Activated T-helper 2 cell treated with anti-CD3 and anti-CD28 coated beads, Interferon-gamma antibody, Interleukin-2, Interleukin-4, amounts not matched to agents 10 μg/mL and 5 μg/mL and 100 μg/mL, durations not matched to agents 14 hours and 24 hours and 36 hours (primary cell): ENCODE data around the gene COX4I2. TPM values are rescaled to one million over a fixed set of nuclear protein-coding genes. Genes with fewer than 3 reads are reported as not detected.
"Not testable (repeated sequence)": the region's sequence is repeated elsewhere in the genome, so short reads cannot be mapped to it uniquely, and the experiment has no call there.

ENCODE experiments used
- DNase-seq: peaks from one replicate; pipeline ENCODE4 v3.0.0; 2021; ENCODE audit warnings: low spot score
- H3K27ac Mint-ChIP-seq: one replicate; pipeline ENCODE4 v1.8.0; 2021; ENCODE audit warnings: mixed read lengths
- H3K27me3 Mint-ChIP-seq: one replicate; pipeline ENCODE4 v1.8.0; 2021; ENCODE audit warnings: low read depth, mixed read lengths
- H3K36me3 Mint-ChIP-seq: one replicate; pipeline ENCODE4 v1.8.0; 2021; ENCODE audit warnings: low read depth, mixed read lengths
- H3K4me1 Mint-ChIP-seq: one replicate; pipeline ENCODE4 v1.8.0; 2021; ENCODE audit warnings: low read depth, mixed read lengths
- H3K4me3 Mint-ChIP-seq: one replicate; pipeline ENCODE4 v1.8.0; 2021; ENCODE audit warnings: low read depth, mild to moderate bottlenecking, moderate library complexity, mixed read lengths
- H3K9me3 Mint-ChIP-seq: one replicate; pipeline ENCODE4 v1.8.0; 2021; ENCODE audit warnings: mixed read lengths
- intact Hi-C: fragments of 100-400 bp; cut with micrococcal nuclease; formaldehyde crosslinking; loops from one replicate; pipeline ENCODE4 v1.15.1; 2023
- total RNA-seq: library from RNA; stranded (reverse); gene quantifications from 2 replicates; pipeline ENCODE4 v1.2.3, GENCODE V29; 2022

COX4I2 gene
- not detected in 2 replicates for total RNA-seq

DNA sequence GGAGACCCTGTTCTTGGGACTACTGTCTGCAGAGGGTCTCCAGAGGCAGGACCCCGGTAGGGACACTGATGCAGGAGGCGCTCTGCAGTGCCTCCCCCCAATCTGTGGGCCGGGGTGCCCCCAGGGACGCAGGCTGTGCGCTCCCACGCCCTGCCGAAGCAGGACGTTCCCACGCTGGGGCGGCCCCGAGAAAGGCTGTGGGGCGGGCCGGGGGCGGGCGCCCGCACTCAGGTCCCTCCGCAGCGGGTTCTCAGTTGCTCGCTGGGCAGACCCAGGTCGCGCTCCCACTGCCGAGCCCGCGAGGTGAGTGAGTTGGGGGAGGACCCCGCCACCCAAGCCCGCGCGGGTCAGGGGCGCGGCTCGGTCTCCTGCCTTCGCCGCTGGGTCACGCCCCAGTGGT is at the start of gene COX4I2:
COX4I2 (plus strand) TSS at position 253 of the 400 bp plus-strand sequence. CDS start 1,106 bp downstream, outside the sequence.
- Mint-ChIP-seq H3K9me3 (no peaks in the 10 kb centered on the region), H3K4me1 (peaks cover 3% of the 10 kb centered on the region), H3K27ac (no peak within 1 kb of the TSS), H3K36me3 (no peaks in the 10 kb centered on the region), H3K27me3 (peaks cover 10% of the 10 kb centered on the region), H3K4me3 (no peak within 1 kb of the TSS)
- intact Hi-C loops, result no loop called here
- no peak for DNase-seq

GRCh38 chr20:31590717-31591225 is 46.9 kb upstream of the COX4I2 start:
- Mint-ChIP-seq H3K27me3 (peaks cover 23% of the 10 kb centered on the region), H3K4me3 (no peak overlapping the region), H3K36me3 (peaks cover 4% of the 10 kb centered on the region), H3K4me1 (peaks cover 5% of the 10 kb centered on the region), H3K9me3 (no peaks in the 10 kb centered on the region), H3K27ac (no peak overlapping the region)
- intact Hi-C loops, result no loop called here
- no peak for DNase-seq

DNA sequence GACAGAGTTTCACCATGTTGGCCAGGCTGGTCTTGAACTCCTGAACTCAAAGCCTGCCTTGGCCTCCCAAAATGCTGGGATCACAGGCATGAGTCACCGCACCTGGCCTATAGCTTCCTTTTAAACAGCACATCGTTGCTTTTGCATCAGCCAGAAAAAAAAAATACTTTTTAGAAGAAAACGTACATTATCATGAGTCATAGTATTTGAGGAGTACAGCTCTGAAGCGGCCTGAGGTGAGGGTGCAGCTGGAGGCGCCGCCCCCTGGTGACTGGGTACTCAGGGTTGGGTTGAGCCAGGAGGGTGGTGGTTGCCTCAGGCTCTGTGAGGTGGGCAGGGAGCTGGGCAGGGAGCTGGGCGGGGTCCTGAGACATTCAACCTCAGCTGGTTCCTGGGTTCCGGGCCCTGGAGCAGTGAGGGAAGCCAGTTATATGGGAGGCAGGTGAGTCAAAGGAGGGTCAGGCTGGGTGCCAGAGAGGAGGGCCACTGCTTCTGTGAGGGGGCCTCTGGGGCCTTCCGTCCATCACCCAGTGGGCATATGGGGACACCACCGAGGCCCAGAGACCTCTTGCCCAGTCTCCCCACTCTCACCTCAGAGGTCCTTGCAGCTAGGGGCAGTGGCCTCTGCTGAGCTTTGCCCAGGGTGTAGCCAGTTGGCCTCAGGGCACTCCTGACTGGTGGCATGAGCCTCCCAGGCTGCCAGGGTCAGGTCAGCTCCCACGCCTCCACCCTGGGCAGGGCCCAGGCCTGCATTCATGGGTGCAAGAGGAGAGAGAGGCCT is 44.3 kb upstream of the COX4I2 start:
- peaks cover 11% of the 10 kb centered on the region for H3K27me3 Mint-ChIP-seq
- no peak for DNase-seq
- peaks cover under 1% of the 10 kb centered on the region for H3K36me3 Mint-ChIP-seq
- intact Hi-C loops, result no loop called here
- H3K4me3 Mint-ChIP-seq, result no peak overlapping the region
- peaks cover under 1% of the 10 kb centered on the region for H3K4me1 Mint-ChIP-seq
- H3K27ac Mint-ChIP-seq, result no peak overlapping the region
- no peaks in the 10 kb centered on the region for H3K9me3 Mint-ChIP-seq

DNA sequence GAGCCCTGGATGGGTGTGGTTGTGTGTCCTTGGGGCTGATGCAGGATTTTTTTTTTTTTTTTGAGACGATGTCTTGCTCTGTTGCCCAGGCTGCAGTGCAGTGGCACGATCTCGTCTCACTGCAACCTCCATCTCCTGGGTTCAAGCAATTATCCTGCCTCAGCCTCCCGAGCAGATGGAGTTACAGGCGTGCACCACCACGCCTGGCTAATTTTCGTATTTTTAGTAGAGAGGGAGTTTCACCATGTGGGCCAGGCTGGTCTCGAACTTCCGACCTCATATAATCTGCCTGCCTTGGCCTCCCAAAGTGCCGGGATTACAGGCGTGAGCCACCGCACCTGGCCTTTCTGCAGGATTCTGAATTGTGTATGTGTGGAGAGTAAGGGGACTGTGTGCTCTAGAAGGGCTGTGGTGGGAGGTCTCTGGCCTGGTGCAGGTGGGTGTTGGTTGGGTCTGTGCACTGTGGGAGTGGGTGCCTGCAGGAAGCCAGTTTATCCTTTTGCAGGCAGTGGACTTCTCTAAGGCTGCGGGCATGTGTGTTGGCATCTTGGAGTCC is 43.6 kb upstream of the COX4I2 start:
- no peak overlapping the region for H3K27ac Mint-ChIP-seq
- H3K4me1 Mint-ChIP-seq, result no peaks in the 10 kb centered on the region
- peaks cover 4% of the 10 kb centered on the region for H3K27me3 Mint-ChIP-seq
- H3K4me3 Mint-ChIP-seq, result no peak overlapping the region
- no peaks in the 10 kb centered on the region for H3K36me3 Mint-ChIP-seq
- no peak for DNase-seq
- no peaks in the 10 kb centered on the region for H3K9me3 Mint-ChIP-seq
- intact Hi-C loops, result no loop called here

DNA sequence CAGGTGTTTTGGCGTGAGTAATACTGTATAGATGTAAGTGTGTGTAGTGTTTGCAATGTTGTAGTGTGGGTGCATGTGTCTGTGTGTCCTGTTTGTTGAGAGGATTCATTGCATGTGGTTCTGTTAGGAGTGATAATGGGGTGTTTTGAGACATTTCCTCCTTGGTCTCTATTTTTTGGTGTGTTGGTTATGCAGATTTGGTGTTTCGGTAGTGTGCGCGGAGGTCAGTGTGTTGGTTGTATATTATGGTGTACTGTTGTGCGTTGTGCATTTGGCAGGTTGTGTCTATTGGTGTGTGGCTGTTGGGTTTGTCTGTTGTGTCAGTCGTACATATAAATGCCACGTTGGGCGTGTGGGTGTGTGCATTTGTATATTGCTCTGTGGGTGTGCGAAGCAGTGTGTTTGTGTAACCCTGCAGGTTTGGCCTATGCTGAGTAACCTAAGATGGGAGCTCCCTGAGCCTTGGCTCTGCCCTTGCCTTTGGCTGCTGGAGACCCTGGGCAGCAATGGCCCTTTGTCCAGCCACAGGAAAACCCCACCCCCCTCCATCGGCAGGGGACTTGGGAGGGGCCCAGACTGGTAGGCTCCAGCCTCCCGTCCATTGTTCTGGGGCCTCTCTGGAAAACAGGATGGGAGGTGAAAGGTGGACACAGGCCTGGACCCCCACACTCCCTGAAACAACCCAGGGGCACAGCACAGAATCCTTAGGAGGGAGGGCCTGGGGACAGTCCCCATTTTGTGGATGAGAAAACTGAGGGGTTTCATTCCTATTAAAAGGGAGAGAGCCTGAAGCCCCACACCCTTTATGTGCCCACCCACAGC is 42.9 kb upstream of the COX4I2 start:
- Mint-ChIP-seq H3K36me3 (no peaks in the 10 kb centered on the region), H3K4me1 (no peaks in the 10 kb centered on the region), H3K27ac (no peak overlapping the region), H3K4me3 (no peak overlapping the region), H3K27me3 (no peaks in the 10 kb centered on the region), H3K9me3 (no peaks in the 10 kb centered on the region)
- DNase-seq, result no peak
- intact Hi-C loops, result no loop called here

DNA sequence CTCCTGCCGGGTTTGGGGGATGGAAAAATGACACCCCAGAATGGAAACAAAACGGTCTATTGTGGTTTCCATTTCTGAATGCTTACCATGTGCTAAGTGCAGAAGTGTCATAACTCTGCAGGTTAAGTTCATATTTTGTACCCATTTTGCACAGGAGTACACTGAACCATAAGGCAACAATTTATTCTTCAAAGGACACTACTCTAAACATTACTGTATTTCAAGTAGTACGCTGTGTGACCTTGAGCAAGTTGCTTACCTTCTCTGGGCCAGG is 42.4 kb upstream of the COX4I2 start:
- no peak for DNase-seq
- Mint-ChIP-seq H3K27ac (no peak overlapping the region), H3K4me1 (no peaks in the 10 kb centered on the region), H3K36me3 (no peaks in the 10 kb centered on the region), H3K4me3 (no peak overlapping the region), H3K27me3 (no peaks in the 10 kb centered on the region), H3K9me3 (no peaks in the 10 kb centered on the region)
- intact Hi-C loops, result no loop called here

GRCh38 chr20:31595654-31596411 is 41.9 kb upstream of the COX4I2 start:
- H3K27ac Mint-ChIP-seq, result no peak overlapping the region
- intact Hi-C loops, result no loop called here
- no peaks in the 10 kb centered on the region for H3K9me3 Mint-ChIP-seq
- no peak overlapping the region for H3K4me3 Mint-ChIP-seq
- H3K36me3 Mint-ChIP-seq, result no peaks in the 10 kb centered on the region
- peaks cover 1% of the 10 kb centered on the region for H3K27me3 Mint-ChIP-seq
- H3K4me1 Mint-ChIP-seq, result no peaks in the 10 kb centered on the region
- DNase-seq, result no peak

DNA sequence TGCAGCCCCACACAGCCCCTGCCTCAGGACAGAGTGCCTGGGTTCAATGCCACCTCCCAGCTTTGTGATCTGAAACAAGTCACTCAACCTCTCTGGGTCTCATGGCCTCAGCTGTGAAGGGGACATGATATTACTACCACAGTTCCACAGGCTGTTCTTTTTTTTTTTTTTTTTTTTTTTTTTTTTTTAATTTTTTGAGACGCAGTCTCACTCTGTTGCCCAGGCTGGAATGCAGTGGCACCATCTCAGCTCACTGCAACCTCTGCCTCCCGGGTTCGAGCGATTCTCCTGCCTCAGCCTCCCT is 41.3 kb upstream of the COX4I2 start:
- DNase-seq, H3K9me3 Mint-ChIP-seq, intact Hi-C loops, H3K4me1 Mint-ChIP-seq, H3K36me3 Mint-ChIP-seq, H3K27me3 Mint-ChIP-seq, H3K4me3 Mint-ChIP-seq, H3K27ac Mint-ChIP-seq: not testable (repeated sequence)

DNA sequence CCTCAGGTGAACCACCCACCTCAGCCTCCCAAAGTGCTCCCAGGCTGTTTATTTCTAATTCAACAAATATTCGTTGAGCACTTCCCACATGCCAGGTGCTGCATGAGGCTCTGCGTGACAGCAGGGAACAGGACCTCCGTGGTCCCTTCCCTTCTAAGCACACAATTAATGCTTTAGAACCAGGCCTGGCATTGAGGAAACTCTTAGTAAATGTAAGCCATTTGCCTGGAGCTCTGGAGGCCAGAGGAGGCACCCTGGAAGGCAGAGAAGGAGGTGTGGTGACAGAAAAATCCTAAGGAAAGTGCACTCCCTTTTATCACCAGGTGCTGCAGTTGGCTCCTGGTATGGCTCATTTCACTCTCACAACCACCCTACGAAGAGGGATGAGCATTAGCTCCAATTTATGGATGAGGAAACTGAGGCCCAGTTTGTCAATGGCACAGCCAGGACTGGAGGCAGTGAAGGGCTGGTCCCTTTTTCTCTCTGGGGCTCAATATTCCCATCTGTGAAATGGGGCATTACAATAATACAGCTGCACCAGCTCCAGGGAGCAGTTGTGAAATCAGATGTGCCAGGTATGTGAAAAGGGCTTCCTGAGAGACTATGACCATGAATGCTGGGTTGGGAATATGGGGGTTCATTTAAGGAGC is 40.8 kb upstream of the COX4I2 start:
- Mint-ChIP-seq H3K36me3 (no peaks in the 10 kb centered on the region), H3K27ac (no peak overlapping the region), H3K9me3 (no peaks in the 10 kb centered on the region), H3K4me3 (no peak overlapping the region), H3K27me3 (peaks cover 2% of the 10 kb centered on the region), H3K4me1 (no peaks in the 10 kb centered on the region)
- intact Hi-C loops, result no loop called here
- DNase-seq, result no peak

DNA sequence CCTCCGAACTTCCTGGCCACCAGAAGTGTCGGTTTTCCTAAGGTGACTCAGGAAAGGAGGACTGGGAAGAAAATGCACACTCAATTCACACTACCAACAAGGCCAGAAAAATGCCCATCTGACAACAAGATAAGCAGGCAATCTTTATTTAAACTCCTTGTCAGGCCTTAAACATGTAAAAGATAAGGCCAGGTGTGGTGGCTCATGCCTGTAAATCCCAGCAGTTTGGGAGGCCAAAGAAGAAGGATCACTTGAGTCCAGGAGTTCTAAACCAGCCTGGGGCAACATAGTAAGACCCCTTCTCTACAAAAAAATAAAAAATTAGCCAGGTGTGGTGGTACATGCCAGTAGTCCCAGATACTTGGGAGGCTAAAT is 40.2 kb upstream of the COX4I2 start:
- Mint-ChIP-seq H3K4me3 (no peak overlapping the region), H3K27ac (no peak overlapping the region), H3K9me3 (no peaks in the 10 kb centered on the region), H3K4me1 (peaks cover under 1% of the 10 kb centered on the region), H3K27me3 (peaks cover 4% of the 10 kb centered on the region), H3K36me3 (no peaks in the 10 kb centered on the region)
- intact Hi-C loops, result no loop called here
- DNase-seq, result no peak

DNA sequence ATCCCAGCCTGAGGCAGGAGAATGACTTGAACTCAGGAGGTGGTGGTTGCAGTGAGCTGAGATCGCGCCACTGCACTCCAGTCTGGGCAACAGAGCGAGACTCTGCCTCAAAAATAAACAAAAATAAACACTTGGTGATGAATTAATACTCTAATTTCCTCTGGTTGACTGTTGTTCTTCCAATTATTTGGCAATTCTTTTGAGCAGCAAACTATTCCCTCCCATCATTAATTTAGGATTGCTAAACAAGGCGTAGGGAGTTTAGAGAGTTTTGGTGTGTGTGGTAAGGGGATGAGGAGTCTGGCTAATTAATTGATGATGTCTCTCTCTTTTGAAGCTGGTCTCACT is 35.3 kb upstream of the COX4I2 start:
- intact Hi-C loops, result no loop called here
- H3K4me1 Mint-ChIP-seq, result peaks cover 23% of the 10 kb centered on the region
- DNase-seq, result no peak
- no peaks in the 10 kb centered on the region for H3K9me3 Mint-ChIP-seq
- H3K4me3 Mint-ChIP-seq, result no peak overlapping the region
- H3K27me3 Mint-ChIP-seq, result peaks cover 31% of the 10 kb centered on the region
- H3K27ac Mint-ChIP-seq, result no peak overlapping the region
- no peaks in the 10 kb centered on the region for H3K36me3 Mint-ChIP-seq

- Mint-ChIP-seq H3K27ac (no peak overlapping the region), H3K36me3 (no peaks in the 10 kb centered on the region), H3K9me3 (no peaks in the 10 kb centered on the region), H3K27me3 (peaks cover 37% of the 10 kb centered on the region), H3K4me1 (peaks cover 23% of the 10 kb centered on the region), H3K4me3 (peak overlapping the region; percentile 17)
- intact Hi-C loops, result no loop called here
- DNase-seq, result peak; percentile 43
Observed at GRCh38 chr20:31602779-31603441, 34.8 kb upstream of the COX4I2 start.
